Epithelial cell of proximal tubule (primary cell): ENCODE results near the gene DLK1. TPM values are rescaled to one million over a fixed set of nuclear protein-coding genes. Genes with fewer than 3 reads are reported as not detected.

Experiments
- DNase-seq: peaks from one replicate; pipeline ENCODE4 v3.0.0-alpha.2; 2011; ENCODE audit warnings: low read depth
- H3K4me3 ChIP-seq: 2 replicates; pipeline ENCODE4 v1.5.1; 2011; ENCODE audit warnings: low read depth, mild to moderate bottlenecking, low read length
- CTCF ChIP-seq: conservative IDR thresholded peaks from 2 replicates; pipeline ENCODE4 v1.5.1; 2012; ENCODE audit warnings: low read depth, mild to moderate bottlenecking, low read length
- total RNA-seq: library from RNA; depleted of rRNA; stranded (reverse); fragments of >200 nt; gene quantifications from 2 replicates; pipeline ENCODE4 v1.2.3, GENCODE V29; 2015

DLK1 gene
- total RNA-seq, 1 donor from 2014 or later: not detected

GRCh38 chr14:100696590-100696989, 30.1 kb upstream of the DLK1 start:
- no peak overlapping the region for H3K4me3 ChIP-seq
- TF ChIP-seq CTCF: no peak

DNA sequence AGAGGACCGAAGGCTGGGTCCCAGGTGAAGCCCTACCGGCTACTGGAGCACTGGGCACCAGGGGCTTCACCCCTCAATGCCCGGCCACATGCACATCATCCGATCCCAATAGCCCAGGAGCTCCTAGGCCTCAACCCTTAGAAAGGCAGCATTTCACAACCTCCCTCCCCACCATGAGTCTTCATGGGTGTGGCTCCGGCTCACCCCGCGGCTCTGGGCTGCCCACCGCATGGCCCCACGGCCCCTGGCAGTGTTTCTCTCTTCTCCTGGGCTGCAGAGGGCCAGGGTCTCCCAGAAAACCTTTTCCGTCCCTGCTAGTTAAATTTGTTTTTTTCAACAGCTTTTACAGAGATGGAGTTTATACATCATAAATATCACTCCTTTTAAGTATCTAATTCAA, 28.6 kb upstream of the DLK1 start:
- no peak for DNase-seq
- no peak for TF ChIP-seq CTCF
- no peak overlapping the region for H3K4me3 ChIP-seq

More at GRCh38 chr14:100696590-100696989, 30.1 kb upstream of the DLK1 start:
- DNase-seq: no peak

DNA sequence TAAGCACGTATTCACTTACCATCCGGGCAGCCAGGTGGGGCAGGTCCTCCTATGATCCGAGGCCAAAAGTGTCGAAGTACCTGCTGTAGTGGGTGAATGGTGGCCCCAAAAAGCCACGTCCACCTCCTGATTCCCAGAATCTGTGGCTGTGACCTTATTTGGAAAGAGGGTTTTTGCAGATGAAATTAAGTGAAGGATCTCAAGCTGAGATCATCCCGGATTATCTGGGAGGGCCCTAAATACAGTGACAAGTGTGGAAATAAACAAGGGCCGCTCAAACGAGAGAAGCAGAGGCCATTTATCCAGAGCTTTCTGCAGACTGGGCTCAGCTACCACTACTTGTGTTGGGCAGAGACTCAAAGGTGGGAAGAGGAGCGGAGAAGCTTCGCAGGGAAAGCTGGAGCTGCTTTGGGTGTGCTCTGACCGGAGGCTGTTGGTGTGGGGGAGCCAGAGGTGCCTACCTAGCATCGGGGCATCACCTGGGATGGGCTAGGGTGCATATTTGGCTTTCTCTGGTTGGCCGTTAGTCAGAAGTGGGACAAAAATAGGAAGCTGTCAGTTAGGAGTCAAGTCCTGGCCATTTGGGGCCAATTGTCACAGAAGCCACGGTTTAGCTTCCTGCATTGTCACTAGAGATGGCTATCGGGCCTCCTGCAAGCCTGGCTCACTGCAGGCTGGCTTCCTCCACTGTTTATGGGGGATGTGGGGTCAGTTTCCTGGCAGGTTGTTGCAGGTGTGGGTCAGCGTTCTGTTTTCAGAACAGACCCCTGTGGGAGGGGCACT, 27.8 kb upstream of the DLK1 start:
- no peak for DNase-seq
- no peak for TF ChIP-seq CTCF
- no peak overlapping the region for H3K4me3 ChIP-seq

DNA sequence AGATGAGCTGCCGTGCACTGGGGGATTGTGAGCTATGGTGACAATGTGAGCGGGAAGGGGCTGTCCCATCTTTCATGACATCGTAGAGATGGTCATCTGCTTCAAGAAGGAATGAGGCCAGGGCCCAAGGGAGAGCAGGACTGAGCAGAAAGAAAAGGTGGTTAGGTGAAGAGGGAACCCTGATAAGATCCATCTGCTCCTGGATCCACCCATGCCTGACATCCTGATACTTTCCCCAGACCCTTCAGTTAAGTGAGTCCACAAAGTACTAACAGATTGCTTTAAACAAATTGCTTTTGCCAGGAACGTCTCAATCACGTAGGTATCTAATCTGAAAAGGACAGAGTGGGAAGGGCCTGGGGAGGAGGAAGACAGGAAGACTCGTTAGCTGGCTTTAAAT, 25.4 kb upstream of the DLK1 start:
- TF ChIP-seq CTCF: no peak
- no peak for DNase-seq
- H3K4me3 ChIP-seq: no peak overlapping the region

DNA sequence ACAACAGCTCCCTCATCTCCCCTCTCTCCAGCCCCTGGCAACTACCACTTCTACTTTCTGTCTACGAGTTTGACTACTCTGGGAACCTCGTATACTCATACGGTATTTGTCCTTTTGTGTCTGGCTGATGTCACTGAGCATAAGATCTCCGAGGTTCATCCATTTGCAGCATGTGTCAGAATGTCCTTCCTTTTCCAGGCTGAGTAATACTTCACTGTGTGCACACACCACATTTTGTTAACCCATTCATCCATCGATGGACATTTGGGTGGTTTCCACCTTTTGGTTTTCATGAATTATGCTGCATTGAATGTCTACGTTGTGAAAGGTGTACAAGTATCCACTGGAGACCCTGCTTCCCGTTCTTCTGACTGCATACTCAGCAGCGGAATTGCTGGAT, 24.1 kb upstream of the DLK1 start:
- DNase-seq: no peak
- TF ChIP-seq CTCF: no peak
- H3K4me3 ChIP-seq: no peak overlapping the region

DNA sequence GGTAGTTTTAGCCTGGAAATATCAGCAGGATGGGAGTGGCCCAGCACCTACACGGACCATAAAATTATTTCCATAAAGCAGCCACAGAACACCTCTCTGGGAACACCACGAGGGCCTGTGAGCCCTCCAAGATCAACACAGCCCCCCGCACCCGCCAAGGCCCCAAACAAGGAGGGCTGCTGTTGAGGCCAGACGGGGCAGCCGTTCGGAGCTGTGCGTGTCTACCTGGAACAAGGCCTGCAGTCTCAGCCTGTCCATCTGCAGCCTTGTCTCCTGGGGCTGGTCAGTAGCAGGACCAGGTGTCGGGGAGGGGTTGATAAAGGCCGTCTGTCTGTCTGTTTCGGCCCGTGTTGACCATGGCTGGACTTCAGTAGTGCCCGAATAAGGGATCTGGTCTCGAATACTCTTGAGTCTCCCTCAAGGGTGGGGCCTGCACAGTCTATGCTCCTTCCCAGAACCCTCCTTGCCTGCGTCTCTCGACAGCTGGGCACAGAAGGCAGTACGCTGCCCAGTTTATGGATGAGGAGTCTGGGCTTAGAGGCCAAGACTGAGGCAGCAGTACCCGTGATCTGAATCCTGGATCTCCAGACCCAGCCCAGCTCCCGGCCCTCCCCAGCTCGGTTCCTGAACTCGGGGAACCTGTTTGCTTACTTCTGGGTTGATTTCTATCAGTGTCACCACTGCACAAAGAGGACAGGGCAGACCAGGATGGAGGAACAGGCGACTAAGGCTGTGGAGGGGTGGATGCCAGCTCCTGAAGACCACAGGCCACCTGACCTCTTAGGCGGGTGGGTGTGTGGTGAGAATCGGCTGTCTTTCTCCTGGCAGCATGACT, 23.1 kb upstream of the DLK1 start:
- no peak overlapping the region for H3K4me3 ChIP-seq
- no peak for DNase-seq
- no peak for TF ChIP-seq CTCF
